GM18873 (cell line): ENCODE results near the gene PTGER1.

Source experiments
- ATAC-seq: cut with Tn5 transposase; IDR thresholded peaks from one replicate; pipeline ENCODE4 v1.9.1; 2021; ENCODE audit warnings: mild to moderate bottlenecking, moderate library complexity, moderate number of reproducible peaks; ENCODE audit not compliant: unreplicated experiment, low FRiP score

Gene PTGER1

DNA sequence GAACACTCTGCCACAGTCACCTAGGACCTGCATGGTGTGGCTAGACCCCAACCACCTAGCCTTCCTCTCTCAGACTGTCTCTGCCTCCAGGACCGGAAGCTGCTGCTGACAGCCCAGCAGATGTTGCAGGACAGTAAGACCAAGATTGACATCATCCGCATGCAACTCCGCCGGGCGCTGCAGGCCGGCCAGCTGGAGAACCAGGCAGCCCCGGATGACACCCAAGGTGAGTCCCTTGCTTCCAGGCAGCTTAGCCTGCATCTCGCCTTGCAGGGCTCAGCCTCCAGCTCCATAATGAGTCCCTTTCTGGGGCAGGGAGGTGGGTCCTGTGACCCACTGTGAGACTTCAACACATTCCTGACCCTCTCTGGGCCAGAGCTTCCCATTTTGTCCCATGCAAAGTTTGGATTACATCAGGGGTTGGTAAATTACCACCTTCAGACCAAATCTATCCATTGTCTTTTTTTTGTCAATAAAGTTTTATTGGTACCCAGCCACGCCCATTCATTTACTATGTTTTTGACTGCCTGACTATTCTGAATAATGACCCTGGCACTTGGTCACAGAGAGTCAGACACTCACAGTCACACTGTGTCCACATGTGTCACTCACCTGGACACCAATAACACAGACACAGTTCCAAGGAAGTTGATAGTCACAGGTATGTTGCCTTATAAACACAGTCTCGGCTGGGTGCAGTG, 28.7 kb downstream of the PTGER1 start:
- no peak for ATAC-seq

DNA sequence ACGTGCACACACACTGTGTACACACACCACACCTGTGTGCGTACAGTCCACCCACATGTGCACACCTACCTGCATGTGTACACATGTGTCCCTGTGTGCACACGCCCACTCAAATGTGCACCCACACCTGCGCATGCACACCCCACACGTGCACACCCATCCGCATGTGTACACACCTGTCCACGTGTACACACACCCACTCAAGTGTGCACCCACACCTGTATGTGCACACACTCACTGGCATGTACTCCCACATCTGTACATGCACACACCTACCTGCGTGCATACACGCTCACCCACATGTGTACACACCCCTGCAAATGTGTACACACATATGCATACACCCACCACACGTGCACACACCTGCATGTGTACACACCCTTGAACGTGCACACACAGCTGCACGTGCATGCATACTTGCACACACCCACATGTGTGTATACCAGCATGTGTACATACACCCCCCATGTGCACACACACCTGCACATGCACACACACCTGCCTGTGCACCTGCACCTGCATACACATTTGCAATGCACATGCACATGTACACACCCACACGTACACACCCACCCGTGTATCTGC, 31.4 kb downstream of the PTGER1 start:
- ATAC-seq = no peak

DNA sequence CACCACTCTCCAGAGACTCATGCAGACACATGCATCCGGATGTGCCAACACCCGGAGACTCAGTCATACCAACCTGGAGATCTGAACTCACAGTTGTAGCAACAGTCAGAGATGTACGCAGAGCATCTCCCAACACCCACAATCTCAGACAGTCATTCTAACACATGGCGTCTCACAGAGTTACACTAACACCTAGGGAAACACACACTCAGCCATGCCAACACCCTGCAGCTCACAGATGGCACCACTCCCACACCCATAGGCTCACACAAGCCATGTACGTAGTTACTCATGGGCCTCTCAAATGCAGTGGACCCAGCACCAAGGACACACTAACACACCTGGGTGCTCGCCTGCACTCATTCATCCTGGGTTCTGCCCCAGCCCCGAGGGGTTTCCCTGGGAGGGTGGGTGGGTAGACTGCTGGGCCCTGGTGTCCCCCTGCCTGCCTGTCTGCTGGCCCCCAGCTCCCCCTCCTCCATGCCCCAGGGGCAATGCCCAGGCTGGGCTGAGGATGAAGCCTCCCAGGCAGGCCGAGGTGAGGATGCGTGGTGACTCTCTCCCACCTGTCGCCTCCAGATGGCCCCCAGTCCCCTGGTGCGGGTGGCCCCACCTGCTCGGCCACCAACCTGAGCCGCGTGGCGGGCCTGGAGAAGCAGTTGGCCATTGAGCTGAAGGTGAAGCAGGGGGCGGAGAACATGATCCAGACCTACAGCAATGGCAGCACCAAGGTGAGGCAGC, 32.1 kb downstream of the PTGER1 start:
- no peak for ATAC-seq

- no peak for ATAC-seq
Observed at GRCh38 chr19:14441041-14441938, 33.9 kb downstream of the PTGER1 start.

DNA sequence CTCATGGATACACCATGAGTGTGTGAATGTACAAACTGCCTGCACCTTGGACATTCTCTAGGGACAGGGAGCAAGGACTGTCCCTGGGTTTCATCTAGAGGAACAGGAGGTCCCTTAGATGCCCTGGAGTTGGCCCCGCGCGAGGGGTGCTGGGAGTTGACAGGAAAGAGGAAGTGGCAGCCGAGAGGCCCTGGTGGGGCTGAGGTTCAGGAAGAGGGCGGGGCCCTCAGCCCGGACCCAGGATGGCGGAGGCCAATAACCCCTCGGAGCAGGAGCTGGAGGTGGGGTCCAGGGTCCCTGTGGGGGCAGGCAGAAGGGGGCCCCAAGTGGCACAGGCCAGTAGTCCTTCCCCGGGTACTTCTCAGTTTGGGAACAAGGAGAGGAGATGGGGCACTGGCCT, 35.1 kb downstream of the PTGER1 start:
- peak; percentile 70 for ATAC-seq

DNA sequence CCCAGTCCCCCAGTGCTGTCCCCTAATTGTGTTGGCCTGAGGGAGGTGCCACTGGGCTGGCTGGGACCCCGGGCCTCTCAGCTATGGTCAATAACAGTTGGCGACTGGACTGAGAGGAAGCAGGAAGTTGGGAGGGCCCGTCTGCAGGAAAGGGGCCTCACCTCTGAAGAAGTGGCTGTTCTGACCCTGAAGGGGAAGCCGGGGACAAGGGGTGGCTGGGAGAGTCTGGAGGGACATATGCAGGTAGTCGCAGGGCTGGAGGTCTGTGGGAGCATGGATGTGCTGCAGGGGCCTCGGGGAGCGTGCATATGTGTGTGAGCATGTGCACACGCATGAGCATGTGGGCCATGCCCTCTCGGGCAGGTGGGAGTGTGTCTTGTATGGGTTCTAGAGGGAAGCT, 36.1 kb downstream of the PTGER1 start:
- no peak for ATAC-seq

DNA sequence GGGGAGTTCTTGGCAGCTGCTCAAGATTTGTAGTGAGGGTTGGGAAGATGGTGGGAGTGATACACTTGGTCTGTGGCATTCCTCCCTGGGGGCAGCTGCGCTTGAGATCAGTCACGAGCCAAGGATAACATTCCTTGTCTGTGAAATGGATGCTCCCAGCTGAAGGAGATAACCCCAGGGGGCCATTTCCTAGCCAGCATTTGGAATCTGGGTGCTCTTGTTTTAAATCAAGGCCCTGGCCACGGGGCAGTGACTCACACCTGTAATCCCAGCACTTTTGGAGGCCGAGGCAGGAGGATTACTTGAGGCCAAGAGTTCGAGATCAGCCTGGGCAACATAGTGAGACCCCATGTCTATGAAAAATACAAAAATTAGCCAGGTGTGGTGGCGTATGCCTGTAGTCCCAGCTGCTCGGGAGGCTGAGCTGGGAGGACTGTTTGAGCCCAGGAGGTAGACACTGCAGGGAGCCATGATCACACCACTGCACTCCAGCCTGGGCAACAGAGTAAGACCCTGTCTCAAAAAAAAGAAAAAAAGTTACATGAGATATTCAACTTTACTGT, 37.5 kb downstream of the PTGER1 start:
- no peak for ATAC-seq

GRCh38 chr19:14435320-14436050, 39.7 kb downstream of the PTGER1 start:
- ATAC-seq = no peak

GRCh38 chr19:14434543-14435319, 40.4 kb downstream of the PTGER1 start:
- no peak for ATAC-seq

- ATAC-seq = no peak
Observed at GRCh38 chr19:14433554-14434501, 41.3 kb downstream of the PTGER1 start.

- ATAC-seq = no peak
Observed at GRCh38 chr19:14432791-14433553, 42.2 kb downstream of the PTGER1 start, which contains the start of gene PKN1. TSS of gene PKN1 (plus strand) at chr19:14433306. CDS start at chr19:14433522, 216 bp downstream.

DNA sequence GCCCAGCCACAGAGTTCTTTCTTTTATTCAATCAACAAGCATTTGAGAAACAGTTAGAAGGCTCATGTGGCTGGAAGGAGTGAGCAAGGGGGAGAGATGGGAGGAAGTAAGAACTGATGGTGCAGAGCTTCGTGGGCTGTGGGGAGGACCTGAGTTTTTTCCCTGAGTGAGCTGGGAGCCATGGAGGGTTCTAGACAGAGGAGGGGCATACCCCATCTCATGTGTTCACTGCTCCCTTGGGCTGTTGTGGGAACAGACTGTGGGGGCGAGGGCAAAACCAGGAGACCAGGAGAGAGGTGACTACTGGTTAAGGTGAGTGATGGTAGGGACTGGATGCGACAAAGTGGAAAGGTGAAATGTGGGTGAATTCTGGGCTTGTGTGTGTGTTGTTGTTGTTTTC, 44.4 kb downstream of the PTGER1 start:
- ATAC-seq = no peak

GRCh38 chr19:14428882-14429416, 46.2 kb downstream of the PTGER1 start:
- ATAC-seq = no peak

DNA sequence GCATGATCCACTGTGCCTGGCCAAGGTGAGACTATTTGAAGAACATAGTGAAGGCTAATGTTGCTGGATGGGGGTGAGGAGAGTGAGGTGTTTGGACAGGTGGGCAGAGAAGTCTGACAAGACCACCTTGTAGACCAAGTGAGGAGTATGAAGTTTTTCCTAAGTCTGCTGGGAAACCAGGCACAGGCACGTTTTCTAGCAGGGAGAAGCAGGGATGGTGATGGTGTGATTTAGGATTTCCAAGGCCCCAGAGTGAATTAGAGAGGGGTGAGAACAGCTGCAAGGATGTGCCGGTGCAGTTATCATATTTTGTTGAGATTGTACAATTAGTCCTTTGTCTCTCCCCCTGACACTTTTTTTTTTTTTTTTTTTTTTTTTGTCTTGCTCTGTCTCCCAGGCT, 47.7 kb downstream of the PTGER1 start:
- no peak for ATAC-seq

- ATAC-seq = no peak
Observed at GRCh38 chr19:14425696-14426138, 49.4 kb downstream of the PTGER1 start.
